ENCODE results near the gene COX4I1.

- TF ChIP-seq SMC3 (IDR thresholded peaks at IDR 0.05; ENCODE audit: borderline replicate concordance, low read length) (no peak), REST (IDR thresholded peaks at IDR 0.05; ENCODE audit: low read depth, low read length) (no peak)
These were observed 45.9 kb upstream of the COX4I1 start for GRCh38 chr16:85753559-85753958.

Measured in GM12878 (cell line).